ENCODE measurements around the gene FBXL7.

DNA sequence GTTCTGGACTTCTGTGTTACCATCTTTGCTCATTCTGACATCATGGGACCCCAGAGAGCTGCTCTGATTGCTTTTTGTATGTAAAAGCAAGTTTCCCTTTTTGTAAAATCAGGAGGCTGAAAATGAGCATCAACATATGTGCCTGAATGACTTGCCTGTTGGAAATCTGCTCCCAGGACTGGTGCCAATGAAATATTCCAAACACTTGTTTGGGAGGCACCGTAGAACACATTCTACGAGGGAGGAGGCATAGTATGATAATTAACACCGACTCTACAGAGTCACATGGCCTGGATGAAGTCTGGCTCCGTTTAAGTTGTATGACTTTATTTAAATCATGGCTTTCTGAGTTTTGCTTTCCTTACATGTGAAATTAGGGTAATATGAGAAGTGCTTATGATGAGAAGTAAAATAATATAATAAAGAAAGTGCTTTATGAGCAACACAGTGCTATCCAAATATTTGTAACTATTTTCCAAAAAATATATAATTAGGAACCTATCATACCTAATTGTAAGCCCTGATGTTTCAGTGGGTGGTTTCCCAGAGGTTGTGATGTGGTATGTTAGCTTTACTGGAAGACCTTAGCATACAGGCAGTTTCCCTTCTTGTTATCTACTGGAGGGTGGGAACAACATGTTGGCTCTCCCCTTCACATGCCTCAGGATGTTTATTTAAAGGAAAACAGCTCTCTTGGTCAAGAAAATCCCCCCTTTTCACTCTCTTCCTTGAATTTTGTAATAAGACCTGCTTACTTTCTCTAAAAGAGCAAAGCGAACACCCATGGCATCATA lies 238.1 kb downstream of the FBXL7 start:
- TF ChIP-seq, protein P1, sequence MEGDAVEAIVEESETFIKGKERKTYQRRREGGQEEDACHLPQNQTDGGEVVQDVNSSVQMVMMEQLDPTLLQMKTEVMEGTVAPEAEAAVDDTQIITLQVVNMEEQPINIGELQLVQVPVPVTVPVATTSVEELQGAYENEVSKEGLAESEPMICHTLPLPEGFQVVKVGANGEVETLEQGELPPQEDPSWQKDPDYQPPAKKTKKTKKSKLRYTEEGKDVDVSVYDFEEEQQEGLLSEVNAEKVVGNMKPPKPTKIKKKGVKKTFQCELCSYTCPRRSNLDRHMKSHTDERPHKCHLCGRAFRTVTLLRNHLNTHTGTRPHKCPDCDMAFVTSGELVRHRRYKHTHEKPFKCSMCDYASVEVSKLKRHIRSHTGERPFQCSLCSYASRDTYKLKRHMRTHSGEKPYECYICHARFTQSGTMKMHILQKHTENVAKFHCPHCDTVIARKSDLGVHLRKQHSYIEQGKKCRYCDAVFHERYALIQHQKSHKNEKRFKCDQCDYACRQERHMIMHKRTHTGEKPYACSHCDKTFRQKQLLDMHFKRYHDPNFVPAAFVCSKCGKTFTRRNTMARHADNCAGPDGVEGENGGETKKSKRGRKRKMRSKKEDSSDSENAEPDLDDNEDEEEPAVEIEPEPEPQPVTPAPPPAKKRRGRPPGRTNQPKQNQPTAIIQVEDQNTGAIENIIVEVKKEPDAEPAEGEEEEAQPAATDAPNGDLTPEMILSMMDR (IDR thresholded peaks at IDR 0.05) = no peak
- TF ChIP-seq POLR2A (IDR thresholded peaks at IDR 0.05) = no peak

Measured in right lobe of liver (tissue), 4 donors.